ENCODE results near the gene PTPRG.
A peak's percentile ranks its signal among the peaks of the same experiment; 100 is the strongest.
"Not testable (repeated sequence)": the region's sequence is repeated elsewhere in the genome, so short reads cannot be mapped to it uniquely, and the experiment has no call there.

Gene PTPRG

DNA sequence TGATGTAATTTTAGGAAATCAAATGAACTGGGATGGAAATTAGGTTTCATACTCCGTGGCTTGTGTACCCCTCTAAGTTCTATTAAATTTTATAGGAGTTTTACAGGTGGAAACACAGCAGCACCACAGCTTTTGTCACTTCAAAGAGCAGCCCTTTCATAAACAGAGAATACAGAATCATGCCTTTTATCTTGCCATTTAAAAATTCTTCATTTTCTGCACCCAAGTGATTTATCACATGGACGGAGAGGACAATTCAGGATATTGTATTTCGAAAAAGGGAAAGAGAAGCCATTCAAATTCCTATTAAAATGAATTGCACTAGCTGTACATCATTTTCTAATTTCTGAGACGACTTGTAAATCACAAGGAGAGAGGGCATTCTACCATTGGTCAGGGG is 245.4 kb downstream of the PTPRG start:
- DNase-seq: no peak

DNA sequence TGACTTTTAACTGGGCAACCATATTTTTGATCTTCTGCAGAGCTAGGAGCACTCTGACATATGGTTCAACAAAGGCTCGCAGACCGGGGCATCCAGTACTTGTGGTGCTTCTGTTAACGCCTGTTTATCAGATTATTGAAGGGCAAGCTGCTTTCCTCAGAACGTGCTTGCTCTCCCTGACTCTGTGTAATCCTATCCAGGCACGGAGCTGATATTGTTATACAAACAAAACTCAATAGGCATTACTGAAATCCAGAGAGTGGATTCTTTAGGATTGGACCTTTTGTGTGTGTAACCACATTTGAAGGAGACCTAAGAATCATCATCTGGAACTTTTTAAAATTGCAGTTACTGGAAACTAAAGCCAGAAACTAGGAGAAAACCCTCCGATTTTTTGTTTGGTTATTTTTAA is 246.5 kb downstream of the PTPRG start:
- no peak for DNase-seq

DNA sequence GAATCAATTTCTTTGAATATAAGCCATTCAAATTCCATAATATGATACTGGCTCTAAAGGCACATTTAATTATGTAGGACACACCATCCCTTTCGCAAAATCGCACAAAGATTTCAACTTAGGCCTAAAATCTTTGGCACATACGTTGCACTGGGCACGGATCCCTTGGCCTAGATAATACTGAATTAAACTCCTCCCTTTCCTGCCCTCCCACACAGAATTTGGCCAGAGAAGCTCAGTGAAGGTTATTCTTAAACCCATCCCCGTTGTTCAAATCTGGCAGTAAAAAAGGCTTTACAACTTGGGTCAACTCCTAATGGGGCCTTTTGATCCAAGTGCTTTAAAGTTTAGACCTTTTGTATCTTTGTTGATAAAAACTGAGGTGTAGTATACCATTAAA is 247.2 kb downstream of the PTPRG start:
- peak; percentile 63 to 66 for DNase-seq

DNA sequence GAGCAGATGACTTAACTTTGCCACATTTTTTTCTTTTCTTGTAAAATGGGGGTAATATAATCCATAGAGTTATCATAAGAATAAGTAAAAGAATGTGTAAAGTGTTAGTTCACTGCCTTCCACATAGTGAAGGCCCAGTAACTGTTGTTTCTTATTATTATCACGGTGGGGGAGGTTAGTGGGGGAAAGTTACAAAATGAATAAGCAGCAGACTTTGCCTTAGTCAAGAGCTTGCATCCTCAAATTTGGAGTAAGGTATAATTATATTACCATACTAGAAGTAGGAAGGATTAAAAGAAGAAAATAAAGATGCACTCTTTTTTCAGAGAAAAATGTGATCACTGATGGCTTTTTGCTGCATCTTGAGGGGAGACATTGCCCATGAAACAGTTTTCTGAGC is 247.6 kb downstream of the PTPRG start:
- no peak for DNase-seq

DNA sequence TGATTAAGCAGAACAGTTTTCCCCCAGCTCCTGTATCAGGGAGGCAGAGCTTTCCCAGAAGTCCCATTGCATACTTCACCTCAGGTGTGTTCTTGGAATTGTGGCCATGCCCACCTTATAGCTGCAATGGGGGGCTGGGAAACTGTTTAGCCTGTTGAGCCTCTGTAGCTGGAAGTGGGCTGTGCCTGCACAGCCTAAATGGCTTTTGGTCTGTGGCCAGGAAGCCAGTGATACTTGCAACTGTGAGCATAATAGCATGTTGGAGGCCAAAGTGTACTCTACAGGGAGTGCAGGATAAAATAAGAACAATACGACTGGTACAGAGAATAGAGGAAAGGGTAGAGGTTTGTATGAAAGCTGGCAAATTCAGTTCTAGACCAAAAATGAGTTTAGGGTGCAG is 248.5 kb downstream of the PTPRG start:
- peak in 1 of 2 experiments; percentile 56 for DNase-seq

DNA sequence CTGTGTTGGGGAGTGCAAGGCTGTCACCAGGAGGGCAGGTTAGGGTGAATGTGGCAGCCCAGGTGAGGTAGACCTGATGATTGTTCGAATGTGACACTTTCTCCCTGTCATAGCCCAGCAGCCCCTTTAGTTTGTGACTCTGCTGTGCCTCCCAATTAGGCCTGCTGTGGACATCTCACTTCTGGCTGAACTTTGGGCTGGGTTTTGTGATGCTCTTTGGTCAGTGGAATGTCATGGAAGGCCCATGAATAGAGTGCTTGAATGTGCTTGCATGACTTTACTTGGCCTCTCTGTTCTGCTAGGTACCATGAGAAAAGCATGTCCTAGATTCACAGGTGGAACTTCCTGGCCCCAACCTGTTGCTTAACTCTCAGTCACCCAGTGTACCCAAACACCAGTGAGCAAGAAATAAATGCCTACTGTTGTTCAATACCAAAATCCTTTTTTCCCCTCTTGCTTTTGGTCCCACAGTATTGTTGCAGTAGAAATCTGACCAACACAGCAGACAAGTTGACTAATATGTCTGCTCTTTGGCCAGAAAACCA is 249.7 kb downstream of the PTPRG start:
- DNase-seq: no peak

DNA sequence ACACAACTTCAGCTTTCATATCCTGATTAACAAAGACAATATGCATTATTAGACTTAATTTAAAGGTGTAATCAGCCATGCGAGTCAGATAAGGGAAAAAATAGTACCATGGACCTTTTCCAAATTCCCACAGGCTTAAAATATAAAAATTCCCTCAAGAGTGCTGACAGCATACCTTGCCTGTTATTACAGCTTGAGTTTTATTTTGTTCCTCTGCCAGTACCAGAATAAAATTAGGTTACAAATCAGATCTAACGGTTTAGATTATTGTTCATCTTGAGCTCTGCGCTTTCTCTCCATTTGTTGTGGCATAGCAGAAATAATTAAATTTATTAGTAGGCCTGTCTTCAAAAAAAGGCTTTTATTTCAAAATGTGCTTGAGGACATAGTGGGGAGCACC is 250.3 kb downstream of the PTPRG start:
- DNase-seq: no peak

DNA sequence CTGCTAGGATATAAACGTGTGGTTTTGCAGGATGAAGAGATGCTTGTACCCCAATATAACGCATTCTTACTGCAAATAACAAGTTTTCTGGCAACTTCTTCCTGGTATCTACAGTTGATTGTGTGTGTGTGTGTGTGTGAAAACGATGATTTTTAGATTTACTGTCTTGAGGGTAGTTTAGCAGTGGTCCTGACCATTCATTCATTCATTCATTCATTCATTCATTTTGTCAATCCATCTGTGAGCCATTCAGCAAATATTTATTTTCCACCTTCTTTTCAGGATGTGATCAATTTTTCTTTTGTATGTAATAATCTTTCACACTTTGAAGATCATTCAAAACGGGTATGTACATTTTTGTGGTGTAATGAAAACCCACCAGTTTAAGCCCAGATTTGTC is 250.7 kb downstream of the PTPRG start:
- DNase-seq: no peak

DNA sequence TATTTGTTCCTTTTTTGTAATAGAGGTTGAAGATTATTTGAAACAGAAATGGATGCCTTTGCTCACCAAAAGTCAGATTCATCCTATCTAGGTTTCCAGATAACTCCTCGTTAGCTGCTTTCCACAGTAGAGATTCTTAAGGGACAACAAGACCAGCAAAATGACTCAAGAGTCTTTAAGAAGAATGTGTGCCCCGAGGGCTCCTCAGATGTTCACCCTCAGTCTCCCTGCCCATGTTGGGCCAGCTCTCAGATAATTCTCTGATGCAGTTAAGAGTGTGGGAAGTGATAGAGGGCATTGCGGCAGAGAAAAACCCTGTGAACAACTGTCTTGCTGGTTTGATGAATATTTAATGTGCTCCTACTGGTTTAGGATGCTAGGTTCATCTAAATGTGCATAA is 251.1 kb downstream of the PTPRG start:
- no peak for DNase-seq

DNA sequence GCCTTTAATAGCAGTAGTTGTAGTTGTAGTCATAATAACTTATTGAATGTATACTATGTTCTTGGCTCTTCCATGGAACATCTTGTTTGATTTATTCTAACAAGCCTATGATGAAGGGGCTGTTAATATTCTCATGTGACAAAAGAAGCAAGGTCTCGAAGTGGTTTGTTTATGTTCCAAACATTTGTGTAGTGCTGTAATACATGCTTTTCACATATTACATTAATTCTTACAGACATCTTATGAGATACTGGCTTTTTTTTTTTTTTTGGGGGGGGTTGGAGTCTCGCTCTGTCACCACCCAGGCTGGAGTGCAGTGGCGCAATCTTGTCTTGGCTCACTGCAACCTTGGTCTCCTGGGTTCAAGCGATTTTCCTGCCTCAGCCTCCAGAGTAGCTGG is 252.3 kb downstream of the PTPRG start:
- no peak for DNase-seq

DNA sequence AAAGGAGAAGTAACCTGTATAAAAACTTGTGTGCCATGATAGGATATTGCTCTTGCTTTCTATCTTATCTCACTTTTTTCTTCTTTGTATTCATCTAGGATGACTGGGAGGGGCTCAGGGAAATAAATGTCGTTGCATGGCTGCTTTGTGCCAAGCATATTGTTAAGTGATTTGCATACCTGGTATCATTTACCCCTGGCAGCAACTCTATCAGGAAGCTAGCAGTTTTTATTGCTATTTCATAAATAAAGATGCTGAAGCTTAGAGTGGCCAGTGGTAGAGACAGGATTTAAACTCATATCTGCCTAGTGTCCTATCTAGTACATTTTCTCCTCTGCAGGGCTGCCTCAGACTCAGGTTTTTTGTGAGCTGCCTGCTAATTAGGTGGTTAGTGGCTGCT is 253.3 kb downstream of the PTPRG start:
- DNase-seq: no peak

DNA sequence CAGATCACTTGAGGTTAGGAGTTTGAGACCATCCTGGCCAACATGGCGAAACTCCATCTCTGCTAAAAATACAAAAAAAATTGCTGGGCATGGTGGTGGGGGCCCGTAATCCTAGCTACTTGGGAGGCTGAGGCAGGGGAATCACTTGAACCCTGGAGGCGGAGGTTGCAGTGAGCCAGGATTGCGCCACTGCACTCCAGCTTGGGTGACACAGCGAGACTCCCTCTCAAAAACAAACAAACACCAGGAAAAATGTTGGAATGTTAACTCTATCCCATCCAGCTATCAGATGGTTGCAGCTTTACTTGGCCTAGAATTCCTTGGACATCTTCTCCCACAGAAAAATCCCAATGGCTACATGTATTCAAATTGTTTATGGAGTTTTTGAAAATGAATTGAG is 254.9 kb downstream of the PTPRG start:
- not testable (repeated sequence) for DNase-seq

DNA sequence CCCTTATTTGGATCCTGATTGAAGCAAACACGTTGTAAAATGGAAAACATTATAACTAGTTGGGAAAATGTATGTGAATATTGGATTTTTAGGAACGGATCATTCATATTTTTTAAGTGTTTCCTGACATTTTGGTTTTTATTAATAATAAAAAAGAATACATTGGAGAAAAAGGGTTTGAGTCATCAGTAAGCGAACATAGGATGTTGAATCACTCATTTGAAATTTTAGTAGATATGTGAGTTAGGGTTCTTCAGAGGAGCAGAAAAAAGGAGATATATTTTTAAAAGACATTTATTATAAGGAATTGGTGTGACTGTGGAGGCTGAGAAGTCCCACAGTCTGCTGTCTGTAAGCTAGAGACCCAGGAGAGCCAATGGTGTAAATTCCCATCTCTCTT is 258.5 kb downstream of the PTPRG start:
- DNase-seq: no peak

DNA sequence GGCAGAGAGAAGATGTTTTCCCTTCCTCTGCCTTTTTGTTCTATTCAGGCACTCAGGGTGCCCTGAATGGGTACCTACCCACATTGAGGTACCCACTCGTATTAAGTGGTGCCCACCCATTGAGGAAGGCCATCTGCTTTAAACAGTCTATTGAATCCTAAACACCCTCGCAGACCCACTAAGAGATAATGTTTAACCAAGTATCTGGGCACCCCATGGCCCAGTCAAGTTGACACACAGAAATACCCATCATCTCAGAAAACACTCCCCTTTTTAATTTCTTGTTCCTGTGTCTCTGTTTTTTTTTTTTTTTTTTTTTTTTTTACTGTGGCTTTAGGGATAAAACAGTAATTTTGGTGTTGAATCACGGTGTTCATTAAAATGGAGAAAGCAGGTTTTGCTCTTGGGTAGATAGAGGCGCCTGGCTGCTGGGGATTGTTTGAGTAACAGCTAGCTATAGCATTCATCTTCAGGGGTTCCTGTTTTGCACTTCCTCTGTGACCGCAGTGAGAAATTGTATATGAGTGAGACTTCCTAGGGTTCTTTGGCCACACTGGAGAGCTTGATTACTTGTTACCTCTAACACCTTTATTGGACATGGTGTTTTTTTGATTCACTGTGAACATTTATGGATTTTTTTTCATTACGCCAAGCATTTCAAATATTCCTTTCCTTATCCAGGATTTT is 259.1 kb downstream of the PTPRG start:
- no peak for DNase-seq

DNA sequence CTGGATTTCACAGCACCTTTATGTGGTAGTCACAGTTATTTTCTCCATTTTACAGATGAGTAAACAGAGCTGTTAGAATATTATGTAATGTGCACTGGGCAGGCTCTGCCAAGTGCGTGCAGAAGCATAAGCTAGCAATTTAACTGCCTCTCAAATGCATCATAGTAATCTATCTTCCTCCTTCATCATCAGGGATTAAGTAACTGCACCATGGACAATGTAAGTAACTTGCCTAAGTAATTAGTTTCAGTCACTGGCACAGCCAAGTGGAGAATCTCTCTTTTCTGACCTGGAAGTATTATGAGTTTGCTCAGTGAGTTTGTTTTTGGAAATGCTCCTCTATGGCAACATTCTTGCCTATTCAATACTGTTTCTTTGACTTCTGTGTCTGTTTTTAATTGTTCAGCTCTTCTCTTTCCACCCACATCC is 260.5 kb downstream of the PTPRG start:
- DNase-seq: no peak

DNA sequence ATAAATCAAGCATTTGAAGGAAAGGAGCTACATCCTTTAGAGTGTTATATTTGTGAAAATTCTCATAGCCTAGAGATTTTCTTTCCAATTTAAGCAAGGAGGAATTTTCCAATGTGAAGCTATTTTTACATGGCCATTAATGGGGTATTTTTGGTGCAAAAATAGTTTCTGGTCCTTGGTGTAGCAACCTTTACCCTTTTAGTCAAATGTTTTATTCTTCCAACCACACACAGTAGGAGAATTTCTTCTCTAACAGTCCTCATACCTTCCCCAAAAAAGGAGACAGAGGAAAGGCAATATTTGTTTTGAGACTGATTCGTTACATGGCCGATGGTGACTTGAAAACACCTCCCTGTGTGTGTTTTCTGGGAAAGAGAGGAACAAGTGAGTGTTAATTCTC is 261.2 kb downstream of the PTPRG start:
- DNase-seq: no peak

DNA sequence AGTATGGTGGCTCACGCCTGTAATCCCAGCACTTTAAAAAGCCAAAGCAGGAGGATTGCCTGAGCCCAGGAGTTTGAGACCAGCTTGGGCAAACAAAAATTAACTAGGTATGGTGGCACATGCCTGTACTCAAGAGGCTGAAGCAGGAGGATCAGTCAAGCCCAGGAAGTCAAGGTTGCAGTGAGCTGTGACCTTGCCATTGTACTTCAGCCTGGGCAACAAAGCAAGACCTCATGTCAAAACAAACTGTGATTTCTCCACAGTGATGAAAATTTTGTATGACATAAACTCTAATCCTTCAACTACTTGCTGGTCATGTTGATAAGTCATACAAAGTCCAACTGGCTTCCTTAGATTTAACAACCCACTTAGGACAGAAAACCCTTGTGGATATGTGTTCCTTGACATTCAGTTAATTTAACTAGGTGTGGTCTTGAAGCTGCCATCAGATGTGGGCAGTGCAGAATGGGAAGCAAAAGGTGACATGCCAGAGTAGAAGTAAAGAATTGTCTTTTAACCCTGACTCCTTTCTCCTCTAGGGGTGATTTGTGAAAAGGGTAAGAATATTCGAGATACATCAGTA is 263.3 kb downstream of the PTPRG start:
- no peak for DNase-seq

DNA sequence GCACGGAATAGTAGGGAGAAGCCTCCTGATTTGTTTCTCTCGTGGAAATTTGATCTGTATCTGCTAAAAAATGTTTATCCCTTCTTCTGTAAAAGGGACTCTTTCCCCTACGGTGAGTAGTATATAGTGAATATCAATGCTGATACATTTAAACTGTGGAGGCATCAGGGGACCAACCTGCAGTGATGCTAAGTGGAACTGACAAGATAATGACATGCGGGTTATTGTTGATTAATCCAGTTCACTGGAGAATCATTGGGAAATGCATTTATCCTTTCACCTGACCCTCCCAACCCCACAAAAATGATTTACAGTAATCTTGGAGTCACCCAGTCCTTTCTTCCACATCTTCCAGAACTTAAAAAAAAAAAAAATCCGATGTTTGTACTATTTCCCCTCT is 264.8 kb downstream of the PTPRG start:
- no peak for DNase-seq

DNA sequence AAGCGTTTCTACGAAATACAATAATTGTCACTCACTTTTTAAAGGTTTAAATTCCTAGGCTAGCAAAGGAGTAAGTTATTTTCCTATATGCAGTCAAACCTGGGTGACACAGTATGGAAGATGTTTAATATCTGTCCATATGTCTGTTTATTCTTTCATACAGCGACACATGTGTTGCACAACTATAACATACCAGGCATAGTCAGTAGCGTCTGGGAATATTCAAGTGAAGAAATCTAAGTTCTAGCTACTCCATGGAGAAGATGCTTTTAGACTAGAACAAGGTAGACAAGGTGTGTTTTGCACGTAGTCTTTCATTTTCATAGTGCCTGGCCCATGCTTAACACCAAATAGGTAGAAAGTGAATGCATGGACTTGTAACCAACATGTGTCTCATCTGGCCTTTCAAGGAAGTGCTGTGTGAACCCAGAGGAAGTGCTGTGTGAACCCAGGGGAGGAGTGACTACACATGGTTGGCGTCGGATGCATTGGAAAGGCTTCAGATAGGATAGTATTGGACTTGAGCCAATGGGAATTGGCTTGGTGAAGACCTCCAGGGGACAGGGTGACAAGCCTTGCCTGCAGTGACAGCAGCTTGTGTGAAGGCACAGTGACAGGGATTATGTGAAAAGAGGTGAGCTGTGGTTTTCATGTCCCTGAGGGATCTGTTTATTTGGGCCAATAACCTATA is 267.0 kb downstream of the PTPRG start:
- DNase-seq: no peak

DNA sequence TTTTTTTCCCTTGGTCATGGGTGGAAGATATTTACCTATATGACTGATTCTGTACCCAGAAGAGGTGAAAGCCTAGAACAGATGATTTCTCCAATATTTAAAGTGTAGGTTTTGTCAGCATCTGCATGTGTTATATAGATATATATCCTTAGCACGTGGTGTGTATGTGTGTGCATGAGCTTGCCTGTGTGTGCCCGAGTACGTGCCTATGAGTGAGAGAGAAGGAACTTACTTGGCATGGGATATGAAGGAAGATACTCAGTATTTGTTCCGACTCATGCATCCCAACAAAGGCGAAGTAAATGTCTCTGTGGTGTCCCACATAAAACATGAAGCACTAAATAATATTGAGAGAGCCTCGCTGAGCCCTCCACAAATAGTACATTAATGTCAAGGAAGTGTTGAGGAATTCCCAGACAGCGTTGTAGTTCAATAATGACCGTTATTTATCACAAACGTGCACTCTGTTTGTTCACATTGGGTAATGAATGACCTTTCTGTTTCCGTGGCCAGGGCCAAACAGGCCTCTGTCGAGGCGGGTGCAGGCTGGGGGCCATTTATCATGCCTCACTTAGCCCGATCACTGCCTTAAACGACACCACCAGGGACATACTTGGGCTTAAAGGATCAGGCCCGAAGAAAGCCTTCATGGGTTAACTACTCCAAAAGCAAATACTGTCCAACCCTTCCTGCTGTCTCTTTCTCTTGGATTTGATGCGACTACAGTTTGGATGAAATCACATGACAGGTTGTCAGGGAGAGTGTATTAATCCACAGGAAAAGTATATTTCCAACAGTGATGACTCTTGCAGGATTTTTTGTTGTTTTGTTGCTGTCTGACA is 267.7 kb downstream of the PTPRG start:
- DNase-seq: peak in 1 of 2 experiments; percentile 11

DNA sequence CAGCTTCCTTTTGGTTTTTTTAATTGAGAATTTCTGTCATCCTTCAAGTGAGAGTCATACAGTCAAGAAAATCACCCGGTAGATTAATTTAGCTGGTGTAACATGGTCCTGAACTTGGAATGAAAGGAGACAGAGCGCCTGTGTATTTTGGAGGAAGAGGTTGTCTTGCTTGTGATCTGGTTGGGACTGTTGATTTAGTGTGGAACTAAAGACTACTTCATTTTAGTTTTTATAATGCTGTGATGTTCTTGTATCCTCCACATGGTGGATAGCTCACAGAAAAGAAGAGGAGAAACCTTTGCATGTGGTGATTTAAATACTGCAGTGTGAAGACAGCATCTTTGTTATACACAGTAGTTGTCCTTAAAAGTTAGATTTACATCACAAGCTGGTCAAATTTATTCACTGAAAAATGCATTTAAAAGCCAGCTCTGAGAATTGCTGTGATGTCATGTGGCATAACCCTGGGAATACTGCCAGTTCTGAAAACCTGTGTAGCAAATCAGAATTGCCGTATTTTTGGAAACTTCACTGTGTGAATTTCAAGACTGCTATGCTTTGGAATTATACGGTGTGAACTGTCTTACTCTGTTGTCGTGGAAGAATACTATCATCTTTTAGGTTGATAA is 268.5 kb downstream of the PTPRG start:
- DNase-seq: peak in 1 of 2 experiments; percentile 45

DNA sequence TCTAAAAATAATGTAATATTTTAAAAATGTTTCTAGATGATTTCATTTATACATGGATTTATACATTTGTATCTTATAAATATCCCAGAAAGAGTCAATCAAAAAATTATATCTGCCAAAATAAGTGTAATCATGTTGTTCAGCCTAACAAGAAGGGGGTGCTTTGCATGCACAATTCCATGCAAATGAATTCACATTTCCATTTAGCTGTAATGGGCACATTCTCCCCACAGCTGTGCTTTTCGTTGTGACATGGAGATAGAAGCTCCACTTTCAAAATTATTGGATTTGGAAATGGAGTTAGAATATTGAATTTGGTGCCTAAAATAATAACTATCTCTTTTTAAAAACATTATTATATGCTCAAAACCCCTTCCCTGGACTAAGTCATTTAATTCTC is 270.6 kb downstream of the PTPRG start:
- no peak for DNase-seq

Measured in cerebellar nuclear complex (tissue), 1 donor.